K562 treated with DMSO at 1 percent for 48 hours (cell line): ENCODE data around the gene ITGB3BP. TPM values are rescaled to one million over a fixed set of nuclear protein-coding genes. Genes with fewer than 3 reads are reported as not detected.

Experiments used
- total RNA-seq: library from RNA; unstranded; fragments of 300-600 nt; gene quantifications from 2 replicates; pipeline ENCODE4 v1.2.3, GENCODE V29; 2022; ENCODE audit warnings: low replicate concordance; ENCODE audit errors: extremely low read depth

The ITGB3BP gene, protein sequence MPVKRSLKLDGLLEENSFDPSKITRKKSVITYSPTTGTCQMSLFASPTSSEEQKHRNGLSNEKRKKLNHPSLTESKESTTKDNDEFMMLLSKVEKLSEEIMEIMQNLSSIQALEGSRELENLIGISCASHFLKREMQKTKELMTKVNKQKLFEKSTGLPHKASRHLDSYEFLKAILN
- not detected in 2 replicates for total RNA-seq

DNA sequence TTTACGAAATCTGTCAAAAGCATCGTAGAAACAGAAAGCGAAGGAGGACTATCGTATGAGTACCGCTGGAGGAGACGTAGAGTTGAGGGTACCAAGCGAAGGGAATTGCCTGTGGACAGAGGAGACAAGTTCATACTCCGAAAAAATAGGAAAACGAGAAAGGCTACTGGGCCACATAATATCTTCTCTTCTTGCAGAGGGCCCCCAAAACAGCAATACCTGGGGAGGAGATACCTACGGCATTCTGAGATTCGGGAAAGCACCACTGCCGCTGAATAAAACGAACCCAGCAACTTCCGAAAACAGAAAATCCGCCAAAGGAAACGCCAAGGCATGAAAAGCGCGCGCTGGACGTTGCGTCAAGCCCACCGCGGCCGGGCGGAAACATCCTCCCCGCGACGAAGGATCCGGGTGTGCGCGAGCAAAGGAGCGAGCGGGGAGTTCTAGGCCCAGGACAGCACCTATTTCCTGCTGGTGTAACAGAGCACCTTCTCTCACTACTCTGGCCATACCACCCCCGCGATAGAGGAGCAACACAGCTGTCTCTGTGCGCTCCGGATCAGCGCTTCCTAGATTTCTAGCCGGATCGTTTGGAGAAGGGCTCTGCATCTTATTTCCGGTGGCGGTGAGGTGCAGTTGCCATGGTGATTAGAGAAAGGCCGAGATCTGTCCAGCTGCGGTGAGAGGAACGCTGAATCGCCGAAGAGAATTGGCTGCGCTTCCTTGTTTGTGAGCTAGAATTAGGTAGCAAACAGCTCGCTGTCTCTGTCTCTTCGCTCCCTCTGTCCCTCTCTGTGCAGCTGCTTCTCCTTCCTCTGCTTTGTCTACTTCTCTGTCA is at the start of gene ITGB3BP, which contains the start of gene EFCAB7:
TSS of gene ITGB3BP (minus strand) at position 335 of the 838 bp plus-strand sequence. CDS start at position 243, 92 bp downstream.
TSS of gene EFCAB7 (plus strand) at position 635 of the 838 bp plus-strand sequence. CDS start 2,048 bp downstream, outside the sequence.

Other genes starting within 250 kb of the ITGB3BP start
- gene FOXD3, start 200.7 kb downstream of the ITGB3BP start, total RNA-seq = not detected in 2 replicates
- gene ALG6, start 155.6 kb downstream of the ITGB3BP start, total RNA-seq = not detected in 2 replicates
- gene EFCAB7, start 300 bp upstream of the ITGB3BP start, total RNA-seq = not detected in 2 replicates
- not detected in 2 replicates for gene PGM1, start 70.2 kb upstream of the ITGB3BP start, total RNA-seq